ENCODE measurements around the gene SLC66A3.
A peak's percentile ranks its signal among the peaks of the same experiment; 100 is the strongest.

SLC66A3 gene

DNA sequence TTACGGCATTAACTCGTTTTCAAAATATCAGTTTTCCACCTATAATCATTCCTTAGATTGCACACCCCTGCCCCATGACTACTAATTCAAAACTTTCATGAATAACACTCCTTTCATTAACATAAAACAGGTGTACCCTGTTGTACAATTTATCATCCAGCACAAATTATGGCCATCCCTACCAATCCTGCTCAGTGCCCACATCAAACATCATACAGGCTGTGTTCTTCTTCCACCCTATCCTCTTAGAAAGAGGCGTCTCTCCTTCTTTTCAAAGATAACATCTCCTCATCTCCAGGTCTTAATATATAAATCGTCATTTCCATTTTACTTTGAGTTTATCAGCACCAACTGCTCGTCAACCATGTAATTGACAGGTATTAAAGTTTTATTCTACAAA lies 67.6 kb downstream of the SLC66A3 start:
- DNase-seq (no peak), ATAC-seq (replicated peaks) (no peak)
- Mint-ChIP-seq H3K36me3 (ENCODE audit: insufficient read depth) (peaks cover 21% of the 10 kb centered on the region), H3K9me3 (no peaks in the 10 kb centered on the region), H3K27me3 (no peaks in the 10 kb centered on the region), H3K4me3 (no peak overlapping the region), H3K4me1 (ENCODE audit: low read depth in 2 of 2) (no peaks in the 10 kb centered on the region), H3K27ac (no peak overlapping the region)

- Mint-ChIP-seq H3K4me3 (no peak overlapping the region), H3K36me3 (ENCODE audit: insufficient read depth) (peaks cover 10% of the 10 kb centered on the region), H3K27ac (no peak overlapping the region), H3K4me1 (ENCODE audit: low read depth in 2 of 2) (no peaks in the 10 kb centered on the region), H3K27me3 (no peaks in the 10 kb centered on the region), H3K9me3 (no peaks in the 10 kb centered on the region)
- DNase-seq (no peak), ATAC-seq (replicated peaks) (no peak)
Observed at GRCh38 chr2:11224887-11225286, 69.6 kb downstream of the SLC66A3 start.

GRCh38 chr2:11227595-11227994 lies 72.3 kb downstream of the SLC66A3 start:
- Mint-ChIP-seq H3K4me3 (no peak overlapping the region), H3K27ac (peak overlapping the region in 1 of 2 donors; percentile 6), H3K4me1 (ENCODE audit: low read depth in 2 of 2) (no peaks in the 10 kb centered on the region), H3K27me3 (no peaks in the 10 kb centered on the region), H3K9me3 (no peaks in the 10 kb centered on the region), H3K36me3 (ENCODE audit: insufficient read depth) (peaks cover 8% of the 10 kb centered on the region)
- DNase-seq = no peak
- ATAC-seq (replicated peaks) = no peak
